ENCODE data around the gene NOL3.

NOL3 gene

GRCh38 chr16:67195676-67196075, 25.3 kb downstream of the NOL3 start:
- Mint-ChIP-seq H3K4me1 (peaks cover 31% of the 10 kb centered on the region), H3K27me3 (no peaks in the 10 kb centered on the region), H3K4me3 (no peak overlapping the region), H3K36me3 (peaks cover 20% of the 10 kb centered on the region), H3K9me3 (no peaks in the 10 kb centered on the region), H3K27ac (no peak overlapping the region)
- DNase-seq (ENCODE audit: low spot score in 2 of 2) (no peak), ATAC-seq (ENCODE audit: low read depth) (no peak)

- Mint-ChIP-seq H3K36me3 (peaks cover 22% of the 10 kb centered on the region), H3K9me3 (no peaks in the 10 kb centered on the region), H3K27me3 (no peaks in the 10 kb centered on the region), H3K27ac (no peak overlapping the region), H3K4me3 (no peak overlapping the region), H3K4me1 (peaks cover 25% of the 10 kb centered on the region)
- DNase-seq (ENCODE audit: low spot score in 2 of 2), result no peak
- no peak for ATAC-seq (ENCODE audit: low read depth)
Measured at GRCh38 chr16:67196881-67197280, 26.5 kb downstream of the NOL3 start.

GRCh38 chr16:67197704-67198103, 27.4 kb downstream of the NOL3 start:
- Mint-ChIP-seq H3K4me3 (no peak overlapping the region), H3K36me3 (peaks cover 22% of the 10 kb centered on the region), H3K9me3 (no peaks in the 10 kb centered on the region), H3K27ac (no peak overlapping the region), H3K4me1 (peaks cover 22% of the 10 kb centered on the region), H3K27me3 (no peaks in the 10 kb centered on the region)
- DNase-seq (ENCODE audit: low spot score in 2 of 2), result no peak
- no peak for ATAC-seq (ENCODE audit: low read depth)

GRCh38 chr16:67198238-67198734, 27.9 kb downstream of the NOL3 start:
- Mint-ChIP-seq H3K27ac (no peak overlapping the region), H3K36me3 (peaks cover 22% of the 10 kb centered on the region), H3K9me3 (no peaks in the 10 kb centered on the region), H3K4me3 (no peak overlapping the region), H3K4me1 (peaks cover 18% of the 10 kb centered on the region), H3K27me3 (no peaks in the 10 kb centered on the region)
- DNase-seq (ENCODE audit: low spot score in 2 of 2) (no peak), ATAC-seq (ENCODE audit: low read depth) (peak; percentile 71)

GRCh38 chr16:67199011-67199807, 28.9 kb downstream of the NOL3 start, which contains the start of gene ELMO3:
Gene ELMO3, plus strand, starts transcription at chr16:67199131. Its CDS starts 196 bp downstream, at chr16:67199327.
- ATAC-seq (ENCODE audit: low read depth) (peak; percentile 68), DNase-seq (ENCODE audit: low spot score in 2 of 2) (no peak)
- H3K27ac Mint-ChIP-seq, result no peak within 1 kb of the TSS
- no peaks in the 10 kb centered on the region for H3K9me3 Mint-ChIP-seq
- H3K4me1 Mint-ChIP-seq, result peaks cover 12% of the 10 kb centered on the region
- no peaks in the 10 kb centered on the region for H3K27me3 Mint-ChIP-seq
- H3K4me3 Mint-ChIP-seq, result peak within 1 kb of the TSS; percentile 46
- H3K36me3 Mint-ChIP-seq, result peaks cover 22% of the 10 kb centered on the region

- no peaks in the 10 kb centered on the region for H3K9me3 Mint-ChIP-seq
- H3K4me1 Mint-ChIP-seq, result peaks cover 12% of the 10 kb centered on the region
- peak overlapping the region; percentile 46 for H3K4me3 Mint-ChIP-seq
- DNase-seq (ENCODE audit: low spot score in 2 of 2), result no peak
- H3K27ac Mint-ChIP-seq, result no peak overlapping the region
- H3K27me3 Mint-ChIP-seq, result no peaks in the 10 kb centered on the region
- peak; percentile 12 for ATAC-seq (ENCODE audit: low read depth)
- peaks cover 22% of the 10 kb centered on the region for H3K36me3 Mint-ChIP-seq
Measured at GRCh38 chr16:67199808-67200198, 29.5 kb downstream of the NOL3 start.

GRCh38 chr16:67200491-67200890, 30.2 kb downstream of the NOL3 start:
- H3K4me3 Mint-ChIP-seq, result no peak overlapping the region
- no peaks in the 10 kb centered on the region for H3K9me3 Mint-ChIP-seq
- DNase-seq (ENCODE audit: low spot score in 2 of 2) (no peak), ATAC-seq (ENCODE audit: low read depth) (no peak)
- no peak overlapping the region for H3K27ac Mint-ChIP-seq
- H3K36me3 Mint-ChIP-seq, result peaks cover 22% of the 10 kb centered on the region
- H3K4me1 Mint-ChIP-seq, result peaks cover 12% of the 10 kb centered on the region
- H3K27me3 Mint-ChIP-seq, result no peaks in the 10 kb centered on the region

- no peaks in the 10 kb centered on the region for H3K27me3 Mint-ChIP-seq
- no peaks in the 10 kb centered on the region for H3K9me3 Mint-ChIP-seq
- H3K4me1 Mint-ChIP-seq, result peaks cover 6% of the 10 kb centered on the region
- H3K4me3 Mint-ChIP-seq, result no peak overlapping the region
- no peak overlapping the region for H3K27ac Mint-ChIP-seq
- DNase-seq (ENCODE audit: low spot score in 2 of 2), result no peak
- no peak for ATAC-seq (ENCODE audit: low read depth)
- H3K36me3 Mint-ChIP-seq, result peaks cover 12% of the 10 kb centered on the region
Measured at GRCh38 chr16:67201411-67202345, 31.3 kb downstream of the NOL3 start.

- peaks cover 8% of the 10 kb centered on the region for H3K36me3 Mint-ChIP-seq
- no peaks in the 10 kb centered on the region for H3K27me3 Mint-ChIP-seq
- H3K27ac Mint-ChIP-seq, result no peak overlapping the region
- no peaks in the 10 kb centered on the region for H3K9me3 Mint-ChIP-seq
- ATAC-seq (ENCODE audit: low read depth) (no peak), DNase-seq (ENCODE audit: low spot score in 2 of 2) (no peak)
- no peak overlapping the region for H3K4me3 Mint-ChIP-seq
- H3K4me1 Mint-ChIP-seq, result peaks cover 4% of the 10 kb centered on the region
Measured at GRCh38 chr16:67202426-67202825, 32.1 kb downstream of the NOL3 start.

GRCh38 chr16:67202956-67203493, 32.7 kb downstream of the NOL3 start:
- no peaks in the 10 kb centered on the region for H3K9me3 Mint-ChIP-seq
- no peak overlapping the region for H3K4me3 Mint-ChIP-seq
- no peak overlapping the region for H3K27ac Mint-ChIP-seq
- no peaks in the 10 kb centered on the region for H3K27me3 Mint-ChIP-seq
- H3K4me1 Mint-ChIP-seq, result peaks cover 4% of the 10 kb centered on the region
- ATAC-seq (ENCODE audit: low read depth) (no peak), DNase-seq (ENCODE audit: low spot score in 2 of 2) (no peak)
- peaks cover 8% of the 10 kb centered on the region for H3K36me3 Mint-ChIP-seq

- H3K36me3 Mint-ChIP-seq, result peaks cover 6% of the 10 kb centered on the region
- no peaks in the 10 kb centered on the region for H3K9me3 Mint-ChIP-seq
- no peak overlapping the region for H3K27ac Mint-ChIP-seq
- DNase-seq (ENCODE audit: low spot score in 2 of 2) (no peak), ATAC-seq (ENCODE audit: low read depth) (no peak)
- H3K27me3 Mint-ChIP-seq, result no peaks in the 10 kb centered on the region
- no peak overlapping the region for H3K4me3 Mint-ChIP-seq
- peaks cover 2% of the 10 kb centered on the region for H3K4me1 Mint-ChIP-seq
Measured at GRCh38 chr16:67204076-67204475, 33.7 kb downstream of the NOL3 start.

GRCh38 chr16:67206129-67206837, 35.9 kb downstream of the NOL3 start:
- H3K27ac Mint-ChIP-seq, result no peak overlapping the region
- peaks cover 3% of the 10 kb centered on the region for H3K36me3 Mint-ChIP-seq
- no peaks in the 10 kb centered on the region for H3K4me1 Mint-ChIP-seq
- DNase-seq (ENCODE audit: low spot score in 2 of 2) (no peak), ATAC-seq (ENCODE audit: low read depth) (no peak)
- H3K9me3 Mint-ChIP-seq, result no peaks in the 10 kb centered on the region
- H3K4me3 Mint-ChIP-seq, result no peak overlapping the region
- no peaks in the 10 kb centered on the region for H3K27me3 Mint-ChIP-seq

GRCh38 chr16:67206838-67207248, 36.5 kb downstream of the NOL3 start:
- no peaks in the 10 kb centered on the region for H3K4me1 Mint-ChIP-seq
- H3K36me3 Mint-ChIP-seq, result peaks cover 3% of the 10 kb centered on the region
- H3K4me3 Mint-ChIP-seq, result no peak overlapping the region
- no peaks in the 10 kb centered on the region for H3K27me3 Mint-ChIP-seq
- no peaks in the 10 kb centered on the region for H3K9me3 Mint-ChIP-seq
- no peak for DNase-seq (ENCODE audit: low spot score in 2 of 2)
- ATAC-seq (ENCODE audit: low read depth), result no peak
- no peak overlapping the region for H3K27ac Mint-ChIP-seq
